H9 (cell line): ENCODE measurements around the gene ACTN4. TPM values are rescaled to one million over a fixed set of nuclear protein-coding genes. Genes with fewer than 3 reads are reported as not detected.

Source experiments
- DNase-seq: peaks from one replicate; pipeline ENCODE4 v3.0.0-alpha.2; 2017
- H2AFZ ChIP-seq: one replicate; pipeline ENCODE4 v1.6.1; 2013; ENCODE audit warnings: mild to moderate bottlenecking, low read length, control low read depth, moderate library complexity
- H2AK5ac ChIP-seq: 2 replicates; pipeline ENCODE4 v1.6.1; 2013; ENCODE audit warnings: low read length, control low read depth, mixed read lengths; ENCODE audit not compliant: insufficient read length
- H2BK120ac ChIP-seq: one replicate; pipeline ENCODE4 v1.6.1; 2013; ENCODE audit warnings: low read depth, mild to moderate bottlenecking, low read length, control low read depth, inconsistent platforms; ENCODE audit not compliant: poor library complexity, severe bottlenecking
- H2BK12ac ChIP-seq: 2 replicates; pipeline ENCODE4 v1.6.1; 2013; ENCODE audit warnings: low read length, control low read depth, mixed read lengths, low read depth; ENCODE audit not compliant: insufficient read length
- H2BK15ac ChIP-seq: 2 replicates; pipeline ENCODE4 v1.6.1; 2013; ENCODE audit warnings: low read depth, low read length, control low read depth
- H2BK20ac ChIP-seq: one replicate; pipeline ENCODE4 v1.6.1; 2013; ENCODE audit warnings: low read depth, mild to moderate bottlenecking, low read length, control low read depth, inconsistent platforms; ENCODE audit not compliant: poor library complexity, severe bottlenecking
- H2BK5ac ChIP-seq: 2 replicates; pipeline ENCODE4 v1.6.1; 2013; ENCODE audit warnings: low read length, control low read depth, mixed read lengths; ENCODE audit not compliant: insufficient read length
- H3K14ac ChIP-seq: 2 replicates; pipeline ENCODE4 v1.6.1; 2013; ENCODE audit warnings: low read length, control low read depth; ENCODE audit not compliant: insufficient read depth
- H3K18ac ChIP-seq: 2 replicates; pipeline ENCODE4 v1.6.1; 2013; ENCODE audit warnings: low read depth, mild to moderate bottlenecking, mixed read lengths, low read length, control low read depth; ENCODE audit not compliant: insufficient read length
- H3K23ac ChIP-seq: 2 replicates; pipeline ENCODE4 v1.6.1; 2013; ENCODE audit warnings: low read length, control low read depth, mixed read lengths, low read depth; ENCODE audit not compliant: insufficient read length
- H3K23me2 ChIP-seq: 2 replicates; pipeline ENCODE4 v1.6.1; 2013; ENCODE audit warnings: low read depth, mild to moderate bottlenecking, mixed read lengths, low read length, control low read depth; ENCODE audit not compliant: insufficient read length, poor library complexity, severe bottlenecking
- H3K27ac ChIP-seq: 2 replicates; pipeline ENCODE4 v1.5.1; 2013; ENCODE audit warnings: low read length, control low read depth, mixed read lengths, low read depth; ENCODE audit not compliant: insufficient read length
- H3K27me3 ChIP-seq: 2 replicates; pipeline ENCODE4 v1.6.1; 2013; ENCODE audit warnings: low read length, control low read depth, inconsistent platforms; ENCODE audit not compliant: insufficient read depth
- H3K4ac ChIP-seq: 2 replicates; pipeline ENCODE4 v1.6.1; 2013; ENCODE audit warnings: low read depth, mild to moderate bottlenecking, control low read depth, inconsistent platforms, low read length, moderate library complexity
- H3K4me1 ChIP-seq: 2 replicates; pipeline ENCODE4 v1.6.1; 2013; ENCODE audit warnings: low read length, control low read depth, inconsistent platforms; ENCODE audit not compliant: insufficient read depth
- H3K4me2 ChIP-seq: 2 replicates; pipeline ENCODE4 v1.6.1; 2013; ENCODE audit warnings: low read length, control low read depth, mixed read lengths; ENCODE audit not compliant: insufficient read length, insufficient read depth
- H3K56ac ChIP-seq: 2 replicates; pipeline ENCODE4 v1.6.1; 2013; ENCODE audit warnings: low read depth, mild to moderate bottlenecking, mixed read lengths, low read length, control low read depth; ENCODE audit not compliant: insufficient read length
- H3K79me1 ChIP-seq: 2 replicates; pipeline ENCODE4 v1.6.1; 2013; ENCODE audit warnings: low read depth, mild to moderate bottlenecking, moderate library complexity, low read length, control low read depth, inconsistent platforms; ENCODE audit not compliant: insufficient read depth, poor library complexity, severe bottlenecking
- H3K79me2 ChIP-seq: 2 replicates; pipeline ENCODE4 v1.6.1; 2013; ENCODE audit warnings: low read length, control low read depth, inconsistent platforms; ENCODE audit not compliant: insufficient read depth
- H3K9ac ChIP-seq: 2 replicates; pipeline ENCODE4 v1.6.1; 2013; ENCODE audit warnings: low read length, control low read depth, mixed read lengths; ENCODE audit not compliant: insufficient read length; ENCODE audit errors: extremely low read depth
- H3K9me3 ChIP-seq: one replicate; pipeline ENCODE4 v1.6.1; 2013; ENCODE audit warnings: low read depth, low read length, inconsistent platforms; ENCODE audit not compliant: control insufficient read depth
- H3T11ph ChIP-seq: one replicate; pipeline ENCODE4 v1.6.1; 2013; ENCODE audit warnings: mild to moderate bottlenecking, low read length, control low read depth, inconsistent platforms
- H4K20me1 ChIP-seq: one replicate; pipeline ENCODE4 v1.6.1; 2013; ENCODE audit not compliant: control insufficient read depth, insufficient read length, insufficient read depth
- H4K5ac ChIP-seq: 2 replicates; pipeline ENCODE4 v1.6.1; 2013; ENCODE audit warnings: low read depth, mild to moderate bottlenecking, mixed read lengths, low read length, control low read depth; ENCODE audit not compliant: insufficient read length
- H4K8ac ChIP-seq: replicated peaks from 2 replicates; pipeline ENCODE4 v1.6.1; 2013; ENCODE audit warnings: low read length, control low read depth, mixed read lengths, low read depth; ENCODE audit not compliant: insufficient read length
- H4K91ac ChIP-seq: 2 replicates; pipeline ENCODE4 v1.6.1; 2013; ENCODE audit warnings: low read depth, mild to moderate bottlenecking, moderate library complexity, mixed read lengths, low read length, control low read depth; ENCODE audit not compliant: insufficient read length
- H3K27ac Mint-ChIP-seq, 3 experiments: 2 replicates in 2 of 3; 3 replicates in 1 of 3; pipeline ENCODE4 v1.8.0; 2020 to 2021; ENCODE audit warnings: mixed read lengths in 3 of 3, mild to moderate bottlenecking in 1 of 3, moderate library complexity in 1 of 3
- H3K27me3 Mint-ChIP-seq: 2 replicates; pipeline ENCODE4 v1.8.0; 2021; ENCODE audit warnings: low read depth, mild to moderate bottlenecking, moderate library complexity, mixed read lengths
- H3K36me3 Mint-ChIP-seq, 3 experiments: 2 replicates in 2 of 3; 3 replicates in 1 of 3; pipeline ENCODE4 v1.8.0; 2020 to 2021; ENCODE audit warnings: low read depth in 3 of 3, mixed read lengths in 3 of 3; ENCODE audit not compliant: insufficient read depth in 1 of 3
- H3K4me1 Mint-ChIP-seq, 2 experiments: 2 replicates each; pipeline ENCODE4 v1.8.0; 2020; ENCODE audit warnings: mixed read lengths in 2 of 2
- H3K4me3 Mint-ChIP-seq, 2 experiments: 2 replicates in 1 of 2; 3 replicates in 1 of 2; pipeline ENCODE4 v1.8.0; 2020 to 2021; ENCODE audit warnings: mild to moderate bottlenecking in 2 of 2, mixed read lengths in 2 of 2, moderate library complexity in 1 of 2
- H3K9me3 Mint-ChIP-seq, 2 experiments: 2 replicates in 1 of 2; 3 replicates in 1 of 2; pipeline ENCODE4 v1.8.0; 2020; ENCODE audit warnings: mild to moderate bottlenecking in 2 of 2, mixed read lengths in 2 of 2, moderate library complexity in 1 of 2
- CTCF ChIP-seq: fragments of 200-600 bp; sonication (generic); conservative IDR thresholded peaks from 3 replicates; pipeline ENCODE4 v1.8.0; 2021; ENCODE audit warnings: antibody characterized with exemption, mild to moderate bottlenecking
- WGBS: extraction: QIAGEN DNeasy Blood & Tissue Kit; methylation state at CpG from one replicate; pipeline ENCODE4 v1.1.7; 2013; ENCODE audit warnings: missing lambda C conversion rate, low lambda C conversion rate, mixed read lengths; ENCODE audit not compliant: insufficient read length; ENCODE audit errors: extremely low coverage; 5-methylcytosine and 5-hydroxymethylcytosine counted together
- total RNA-seq: library from RNA; stranded (reverse); gene quantifications from 2 replicates; pipeline ENCODE4 v1.2.1, GENCODE V29; 2021

ACTN4 gene
- total RNA-seq, 1 experiment from 2014 or later: 369 TPM

GRCh38 chr19:38669552-38669951 lies 22.1 kb downstream of the ACTN4 start:
- Histone ChIP-seq H2BK15ac (no peak overlapping the region), H2BK12ac (no peak overlapping the region), H4K20me1 (no peaks in the 10 kb centered on the region), H3T11ph (no peak overlapping the region), H3K27ac (no peak overlapping the region), H3K27me3 (no peaks in the 10 kb centered on the region), H3K4me2 (no peak overlapping the region), H3K4ac (no peak overlapping the region), H2AFZ (no peak overlapping the region), H3K9me3 (no peaks in the 10 kb centered on the region), H2AK5ac (no peak overlapping the region), H3K79me1 (peaks cover 4% of the 10 kb centered on the region), H3K18ac (no peak overlapping the region), H3K14ac (no peak overlapping the region; the same call in 1 of the 2 replicates), H3K9ac (no peak overlapping the region), H3K79me2 (peaks cover 34% of the 10 kb centered on the region; the same call in 1 of the 2 replicates), H3K4me1 (peaks cover 33% of the 10 kb centered on the region), H2BK5ac (no peak overlapping the region), H4K91ac (peak overlapping the region; percentile 8), H4K8ac (no peak overlapping the region), H2BK20ac (no peak overlapping the region), H4K5ac (no peak overlapping the region), H3K23me2 (no peaks in the 10 kb centered on the region), H3K56ac (no peak overlapping the region), H2BK120ac (no peak overlapping the region), H3K23ac (no peak overlapping the region)
- WGBS: no CpG with 5 or more reads among the region's 5 CpGs
- Mint-ChIP-seq H3K4me3 (no peak overlapping the region; a peak in 1 of 5 replicates), H3K9me3 (no peaks in the 10 kb centered on the region; a peak in 2 of 5 replicates), H3K27ac (peak overlapping the region in 2 of 3 experiments; percentile 80 to 89; a peak in 4 of 7 replicates), H3K27me3 (no peaks in the 10 kb centered on the region), H3K4me1 (peaks cover 78 to 79% of the 10 kb centered on the region in 2 experiments), H3K36me3 (peaks cover 9 to 16% (median 9%) of the 10 kb centered on the region in 3 experiments)
- no peak for TF ChIP-seq CTCF
- no peak for DNase-seq
